Stimulated activated CD8-positive, alpha-beta memory T cell treated with anti-CD3 and anti-CD28 coated beads, Interleukin-4, amount 100 ng/mL, for 4 hours (primary cell): ENCODE measurements around the gene GNA12.
"Not testable (repeated sequence)": the region's sequence is repeated elsewhere in the genome, so short reads cannot be mapped to it uniquely, and the experiment has no call there.

Experiments used
- DNase-seq, 2 donors: peaks; one replicate each; pipeline ENCODE4 v3.0.0-alpha.2; 2020; ENCODE audit warnings: low read depth in 2 of 2, low spot score in 1 of 2

The GNA12 gene

DNA sequence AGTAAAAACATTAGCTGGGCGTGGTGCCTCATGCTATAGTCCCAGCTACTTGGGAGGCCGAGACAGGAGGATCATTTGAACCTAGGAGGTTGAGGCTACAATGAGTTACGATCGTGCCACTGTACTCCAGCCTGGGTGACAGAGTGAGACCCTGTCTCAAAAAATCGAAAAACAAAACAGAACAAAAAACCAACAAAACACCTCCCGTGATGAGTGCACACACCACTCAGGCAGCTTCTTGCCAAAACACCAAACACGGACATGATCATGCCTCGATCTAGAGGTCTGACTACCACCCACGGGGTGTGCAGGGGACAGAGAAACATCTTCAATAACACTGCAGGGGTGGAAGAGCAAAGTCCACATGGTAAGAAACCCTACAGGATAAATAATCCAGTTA is 111.7 kb downstream of the GNA12 start:
- no peak for DNase-seq

DNA sequence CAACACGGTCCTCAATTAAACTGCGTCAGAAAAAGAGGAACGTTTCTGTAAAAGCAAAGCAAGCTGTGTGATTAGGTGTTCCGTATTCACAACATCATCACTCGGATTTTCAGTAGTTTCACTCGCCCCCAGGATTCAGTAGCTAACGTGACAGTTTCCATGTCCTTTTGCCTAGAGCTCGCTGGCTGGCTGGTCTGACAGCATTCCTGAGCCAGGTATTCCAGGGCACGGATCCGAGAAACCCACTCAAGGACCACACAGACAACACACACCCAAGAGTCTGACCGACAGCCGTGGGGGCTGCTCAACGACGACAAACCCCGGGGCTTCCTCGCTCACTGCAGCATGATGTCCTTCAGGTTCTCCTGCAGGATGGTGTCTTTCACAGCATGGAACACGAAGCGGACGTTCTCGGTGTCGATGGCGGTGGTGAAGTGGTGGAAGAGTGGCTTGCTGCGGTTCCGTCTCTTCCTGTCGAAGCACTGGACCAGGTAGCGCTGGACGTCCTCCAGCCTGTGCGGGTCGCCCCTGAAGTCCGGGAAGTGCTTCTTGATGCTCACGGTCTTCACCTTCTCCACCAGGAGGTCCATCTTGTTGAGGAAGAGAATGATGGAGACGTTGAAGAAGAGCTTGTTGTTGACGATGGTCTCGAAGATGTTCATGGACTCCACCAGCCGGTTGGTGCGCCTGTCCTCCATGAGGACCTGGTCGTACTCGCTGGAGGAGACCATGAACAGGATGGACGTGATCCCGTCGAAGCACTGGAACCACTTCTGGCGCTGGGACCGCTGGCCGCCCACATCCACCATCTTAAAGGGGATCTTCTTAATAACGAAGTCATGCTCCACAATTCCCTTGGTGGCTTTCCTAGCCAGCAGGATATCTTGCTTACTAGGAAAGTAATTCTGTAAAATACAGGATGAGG is 113.0 kb downstream of the GNA12 start:
- no peak for DNase-seq

DNA sequence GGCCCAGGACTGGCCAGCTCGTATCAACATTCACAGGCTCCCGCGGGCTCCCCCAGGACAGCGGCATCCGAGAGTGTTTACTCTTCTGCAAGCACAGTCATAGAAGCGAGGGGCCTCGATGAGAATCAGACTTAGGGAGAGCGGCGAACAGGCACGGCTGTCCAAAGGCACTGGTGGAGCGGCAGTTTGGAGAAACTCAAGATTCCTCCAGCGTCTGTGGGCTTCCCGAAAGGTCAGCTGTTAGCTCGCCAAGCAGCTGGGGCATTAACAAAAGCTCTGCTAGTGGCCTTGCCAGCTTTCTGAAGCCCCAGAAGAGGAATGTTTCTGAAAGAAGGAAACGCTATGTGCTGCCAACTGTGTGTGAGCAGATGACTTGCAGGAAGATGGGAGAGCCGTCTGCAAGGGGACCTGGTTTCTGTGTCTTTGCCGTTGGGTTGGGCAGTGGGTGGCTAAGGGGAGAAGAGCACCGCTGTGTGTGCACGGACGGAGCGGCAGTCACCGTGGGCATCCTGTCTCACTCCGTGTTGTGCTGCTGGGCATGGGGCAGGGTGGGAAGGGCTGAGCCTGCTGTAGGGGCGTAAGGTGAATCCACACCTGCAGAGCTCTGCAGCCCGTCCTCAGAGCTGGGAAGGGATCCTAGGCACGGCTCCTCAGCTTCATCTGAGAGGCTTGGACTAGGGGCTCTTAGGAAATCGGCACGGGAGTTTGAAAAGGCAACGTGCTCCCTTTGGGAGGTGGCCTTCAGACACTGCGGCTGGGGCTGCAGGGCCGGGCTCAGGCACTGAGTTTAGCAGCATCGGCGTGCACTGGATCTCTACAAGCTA is 114.0 kb downstream of the GNA12 start:
- DNase-seq, result no peak

DNA sequence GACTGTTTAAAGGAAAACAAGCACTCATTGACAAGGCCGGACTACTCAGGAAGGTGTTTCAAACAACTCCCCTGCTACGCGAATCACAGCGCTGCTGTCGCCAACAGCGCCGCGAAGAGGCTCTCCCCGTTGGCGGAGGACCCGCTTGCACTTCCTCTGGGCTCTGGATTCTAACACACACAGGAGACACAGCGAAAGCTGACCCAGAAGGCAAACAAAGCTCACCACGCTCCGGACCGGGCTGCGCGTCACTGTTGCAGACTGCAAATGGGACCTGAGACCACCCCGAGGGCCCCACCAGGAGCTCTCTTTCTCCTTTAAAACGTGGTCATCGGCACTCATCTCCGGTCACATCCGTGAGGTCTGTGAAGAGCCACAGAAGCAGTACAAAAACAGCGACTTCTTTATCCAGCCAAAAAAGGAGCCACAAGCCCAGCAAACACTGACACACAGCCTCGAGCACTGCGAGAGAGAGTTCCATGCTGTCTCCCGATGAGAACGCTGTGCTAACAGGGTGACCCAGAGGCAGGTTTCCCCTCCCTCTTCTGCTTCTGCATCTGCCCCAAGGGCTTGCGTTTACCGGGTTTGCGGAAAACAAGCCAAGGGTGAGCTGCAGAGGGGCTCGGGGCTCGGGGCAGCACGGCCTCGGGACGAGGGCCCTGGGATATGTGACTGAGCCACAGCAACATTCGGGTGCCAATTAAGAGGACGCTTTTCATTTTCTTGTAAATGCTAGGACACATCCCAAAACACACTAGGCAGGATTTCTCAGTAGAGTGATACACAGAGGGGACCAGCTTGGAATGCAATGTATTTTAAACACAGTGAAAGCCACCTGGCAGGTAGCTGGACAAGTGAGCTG is 114.8 kb downstream of the GNA12 start:
- DNase-seq, result no peak

DNA sequence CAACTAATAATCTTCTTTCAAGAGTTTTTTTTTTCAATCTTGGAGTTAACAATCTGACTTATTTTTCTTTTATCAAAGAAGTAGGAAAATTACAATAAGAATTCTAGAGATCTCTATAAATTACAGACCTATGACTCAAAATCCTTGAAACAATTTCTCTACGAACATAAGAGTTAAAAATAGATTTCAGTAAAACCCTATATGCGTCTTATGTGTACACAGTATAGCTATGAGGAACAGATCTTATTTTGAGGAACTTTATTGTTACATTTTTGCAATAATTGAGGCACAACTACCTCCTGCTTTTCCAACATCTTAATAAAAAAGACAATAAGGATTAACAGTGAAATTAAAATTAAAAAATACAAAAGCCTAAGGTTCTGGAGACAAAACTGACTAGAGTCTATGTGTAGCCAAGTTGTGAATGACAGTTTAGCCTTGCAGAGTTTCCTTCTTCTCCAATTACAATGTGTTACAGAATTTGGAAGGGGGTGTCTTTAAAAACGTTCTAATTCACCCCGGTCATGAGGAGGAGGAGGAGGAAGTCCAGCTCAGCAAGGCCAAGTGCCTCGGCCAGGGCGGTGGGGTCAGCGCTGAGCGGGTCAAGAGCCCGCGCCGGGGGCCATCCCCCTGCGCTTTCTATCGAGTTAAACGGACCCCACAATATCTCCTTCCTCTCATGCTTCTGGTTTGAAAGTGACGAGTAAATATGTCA is 115.6 kb downstream of the GNA12 start:
- DNase-seq, result no peak

DNA sequence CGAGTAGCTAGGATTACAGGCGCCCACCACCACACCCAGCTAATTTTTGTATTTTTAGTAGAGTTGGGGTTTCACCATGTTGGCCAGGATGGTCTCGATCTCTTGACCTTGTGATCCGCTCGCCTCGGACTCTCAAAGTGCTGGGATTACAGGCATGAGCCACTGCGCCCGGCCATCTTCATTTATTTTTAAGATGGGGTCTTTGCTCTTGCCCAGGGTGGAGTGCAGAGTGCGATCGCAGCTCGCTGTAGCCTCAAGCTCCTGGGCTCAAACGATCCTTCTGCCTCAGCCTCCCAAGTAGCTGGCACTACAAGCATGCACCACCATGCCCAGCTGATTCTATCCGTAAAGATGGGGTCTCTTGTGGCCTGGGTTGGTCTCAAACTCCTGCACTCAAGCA is 116.9 kb downstream of the GNA12 start:
- not testable (repeated sequence) for DNase-seq

DNA sequence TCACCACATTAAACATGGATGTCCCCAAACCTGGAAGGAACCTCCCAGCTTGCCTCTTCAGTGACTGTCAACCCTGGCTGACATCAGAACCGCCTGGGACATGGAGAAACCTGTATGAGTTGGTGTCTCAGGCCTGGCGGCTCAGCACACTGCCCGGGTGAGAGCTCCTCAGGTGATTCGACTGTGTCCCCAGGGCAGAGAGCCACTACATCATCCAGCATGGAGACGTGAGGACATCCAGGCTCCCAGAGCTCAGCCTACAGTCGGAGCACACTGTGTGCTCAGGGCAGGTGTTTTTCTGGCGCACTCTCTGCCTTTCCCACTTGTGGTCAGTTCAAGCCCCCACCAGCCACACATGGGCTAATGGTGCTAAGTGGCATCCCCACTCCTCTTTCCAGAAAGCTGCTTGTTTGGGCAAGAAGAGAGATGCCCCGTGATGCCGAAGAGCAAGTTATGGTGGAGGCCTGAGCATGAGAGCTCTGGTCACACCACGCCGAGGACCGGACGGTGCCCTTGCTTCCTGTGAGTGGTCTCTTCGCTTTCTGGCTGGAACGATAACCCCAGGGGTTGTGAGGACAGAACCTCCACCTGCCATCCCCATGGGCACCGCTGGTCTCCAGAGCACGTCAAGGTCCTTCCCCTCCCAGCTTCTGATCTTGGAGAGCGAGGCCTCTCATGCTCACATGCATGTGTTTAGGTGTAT is 117.6 kb downstream of the GNA12 start:
- DNase-seq, result no peak

DNA sequence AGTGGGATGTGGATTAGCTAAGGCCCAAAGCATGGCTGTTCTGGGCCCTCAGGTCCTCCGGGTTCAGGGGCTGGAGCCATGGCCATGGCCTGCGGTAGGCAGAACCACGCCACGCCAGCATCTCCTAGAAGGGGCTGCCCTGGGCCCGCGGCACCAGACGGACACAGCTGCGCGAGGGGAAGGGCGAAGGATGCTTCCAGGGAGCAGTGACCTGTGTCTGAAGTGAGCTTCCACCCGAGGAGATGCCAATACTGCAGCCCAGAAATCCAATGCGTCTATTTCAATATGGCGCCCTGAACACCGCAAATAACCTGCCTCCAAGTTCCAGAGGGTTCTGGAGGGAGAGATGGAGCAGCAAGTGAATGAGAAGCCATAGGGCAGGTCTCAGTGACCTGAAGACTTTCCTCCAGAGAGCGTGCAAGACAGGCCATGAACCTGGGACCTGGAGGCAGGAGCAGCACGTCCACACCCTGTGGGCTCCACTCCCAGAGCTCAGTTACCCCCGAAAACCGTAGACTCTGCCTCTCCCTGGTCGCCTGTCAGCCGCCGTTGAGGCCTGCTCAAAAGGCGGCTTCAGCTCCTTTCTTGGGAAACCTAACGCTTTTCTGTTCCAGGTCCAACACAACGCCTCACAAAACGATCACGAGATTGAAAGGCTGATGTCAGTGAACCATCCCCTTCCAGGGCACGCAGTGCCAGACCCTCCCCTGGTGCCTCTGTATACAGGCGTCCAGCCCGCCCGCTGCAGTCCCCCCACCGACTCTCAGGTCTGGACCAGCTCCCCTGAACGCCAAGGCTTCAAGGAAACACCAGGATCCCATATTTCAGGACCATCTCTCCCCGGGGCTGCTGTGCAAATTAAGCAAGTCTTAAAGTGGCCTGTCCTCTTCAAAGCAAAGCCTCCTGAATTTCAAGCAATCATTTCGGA is 118.7 kb downstream of the GNA12 start:
- no peak for DNase-seq

DNA sequence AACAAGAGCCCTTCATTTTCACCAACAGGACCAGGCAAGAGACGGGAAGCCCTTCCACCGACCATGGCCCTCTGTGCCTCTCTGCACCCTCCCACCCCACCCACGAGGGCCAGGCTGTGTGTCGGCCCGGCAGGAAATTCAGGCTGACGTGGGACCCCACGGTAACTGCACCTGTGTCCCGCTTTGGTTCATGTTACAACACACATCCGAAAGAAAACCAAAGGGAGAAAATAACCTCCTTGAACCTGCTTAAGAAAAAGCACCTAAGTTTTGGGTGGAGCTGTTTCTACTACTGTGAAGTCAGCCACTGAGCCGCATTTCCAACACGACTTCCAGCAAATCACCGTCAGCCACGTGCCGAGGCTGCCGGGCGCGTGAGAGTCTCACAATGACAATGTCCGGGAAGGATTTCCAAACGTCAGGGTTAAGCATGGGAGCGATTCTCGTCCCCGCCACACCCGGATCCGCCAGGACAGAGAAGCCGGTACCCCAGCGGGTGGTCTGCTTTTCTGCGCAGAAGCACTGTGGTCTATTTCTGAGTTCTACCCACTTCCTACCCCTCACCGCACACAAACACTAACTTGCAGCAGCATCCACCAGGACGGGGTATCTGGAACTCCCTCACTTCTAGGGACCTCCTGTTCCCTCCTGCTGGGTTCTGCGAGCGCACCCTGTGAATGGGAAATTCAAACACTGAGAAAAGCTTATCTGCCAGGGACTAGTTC is 119.5 kb downstream of the GNA12 start:
- DNase-seq, result no peak

DNA sequence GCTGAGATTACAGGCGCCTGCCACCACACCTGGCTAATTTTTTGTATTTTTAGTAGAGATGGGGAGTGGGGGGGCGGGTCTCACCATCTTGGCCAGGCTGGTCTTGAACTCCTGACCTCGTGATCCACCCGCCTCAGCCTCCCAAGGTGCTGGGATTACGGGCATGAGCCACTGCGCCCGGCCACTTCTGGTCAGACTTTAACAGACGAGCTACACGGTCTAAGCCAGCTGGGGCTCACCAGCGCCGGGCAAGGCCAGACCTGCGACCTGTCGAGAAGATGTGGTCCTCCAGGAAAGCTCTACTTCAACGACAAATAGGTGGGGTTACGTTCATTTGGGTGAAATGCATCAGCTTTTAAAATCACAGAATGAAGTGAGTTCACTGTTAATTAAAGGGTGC is 120.1 kb downstream of the GNA12 start:
- not testable (repeated sequence) for DNase-seq

DNA sequence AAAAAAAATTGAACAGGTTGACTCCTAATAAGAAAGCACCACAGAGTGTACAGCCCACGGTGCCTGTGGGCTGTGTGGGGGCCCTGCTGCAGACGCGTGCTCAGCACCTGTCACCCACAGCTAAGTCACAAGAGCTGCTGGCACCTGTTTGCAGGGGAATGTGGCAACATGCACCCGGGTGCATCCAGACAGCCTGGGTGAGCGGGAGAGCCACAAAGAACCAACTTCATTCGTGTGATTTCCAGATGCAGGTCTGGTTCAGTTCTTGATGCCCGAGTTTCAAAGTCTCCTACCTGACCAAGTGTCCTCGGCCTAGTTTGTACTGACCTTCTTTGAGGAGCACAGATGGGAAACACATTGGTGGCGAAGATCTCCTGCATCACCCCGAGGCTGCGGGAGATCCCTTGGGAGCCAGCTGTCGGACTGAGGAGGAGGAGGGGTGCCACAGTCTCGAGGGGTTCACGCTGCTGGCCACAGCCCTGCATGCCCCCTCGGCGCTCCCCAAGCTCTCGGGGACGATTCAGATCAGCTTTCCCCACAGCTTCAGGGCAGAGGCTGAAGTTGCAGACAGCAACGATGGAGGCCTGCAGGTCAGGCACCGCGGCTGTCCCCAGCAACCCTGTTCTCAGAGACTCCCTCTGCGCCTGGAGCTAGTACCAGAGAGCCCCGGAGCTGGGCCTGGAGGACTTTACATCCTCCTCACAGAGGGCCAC is 120.8 kb downstream of the GNA12 start:
- DNase-seq, result no peak

DNA sequence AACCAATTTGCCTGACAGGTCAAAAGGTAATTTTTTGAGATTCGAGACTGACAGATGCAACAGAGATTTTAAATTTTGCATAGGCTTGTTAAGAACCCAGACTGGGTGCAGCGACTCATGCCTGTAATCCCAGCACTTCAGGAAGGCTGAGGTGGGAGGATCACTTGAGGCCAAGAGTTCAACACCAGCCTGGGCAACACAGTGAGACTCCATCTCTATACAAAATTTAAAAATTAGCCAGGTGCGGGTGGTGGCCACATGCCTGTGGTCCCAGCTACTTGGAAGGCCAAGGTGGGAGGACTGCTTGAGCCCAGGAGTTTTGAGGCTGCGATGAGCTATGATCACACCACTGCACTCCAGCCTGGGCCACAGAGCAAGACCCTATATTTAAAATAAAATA is 121.5 kb downstream of the GNA12 start:
- no peak for DNase-seq

DNA sequence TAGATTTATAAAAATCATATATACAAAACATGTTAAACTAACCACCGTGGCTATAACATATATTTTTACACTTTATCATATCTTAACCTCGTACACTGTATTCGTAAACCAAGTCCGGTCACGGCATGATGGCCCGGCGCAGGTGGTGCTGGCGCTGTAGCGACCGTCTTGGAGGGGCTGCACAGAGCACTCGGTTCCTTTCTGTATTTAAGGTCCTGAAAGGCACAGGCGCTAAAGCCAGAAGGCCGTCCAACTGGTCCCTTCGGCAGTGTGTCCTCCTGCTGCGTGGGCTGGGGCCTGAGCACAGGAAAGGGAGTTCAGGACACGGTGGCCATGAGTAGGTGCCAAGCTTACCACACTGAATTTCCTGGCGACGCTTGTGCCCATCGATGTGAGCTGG is 122.3 kb downstream of the GNA12 start:
- DNase-seq, result no peak

DNA sequence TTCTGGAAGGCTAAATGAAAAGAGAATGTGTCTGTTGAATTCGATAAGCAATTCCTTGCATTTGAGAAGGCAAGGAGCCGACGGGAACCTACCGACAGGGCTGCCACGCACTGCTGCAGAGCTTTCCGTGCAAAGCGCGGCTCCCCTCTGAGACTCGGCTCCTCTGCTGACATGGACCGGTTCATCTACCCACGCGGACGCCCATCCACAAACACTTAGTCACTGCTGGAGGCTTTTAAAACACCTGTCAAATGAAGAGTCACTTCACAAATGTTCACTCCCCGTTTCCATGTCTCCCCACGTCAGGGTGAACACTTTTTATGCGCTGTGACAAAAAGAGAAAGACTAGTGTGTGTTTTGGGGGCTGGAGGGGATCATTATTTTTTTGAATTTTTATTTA is 124.1 kb downstream of the GNA12 start:
- DNase-seq, result no peak

DNA sequence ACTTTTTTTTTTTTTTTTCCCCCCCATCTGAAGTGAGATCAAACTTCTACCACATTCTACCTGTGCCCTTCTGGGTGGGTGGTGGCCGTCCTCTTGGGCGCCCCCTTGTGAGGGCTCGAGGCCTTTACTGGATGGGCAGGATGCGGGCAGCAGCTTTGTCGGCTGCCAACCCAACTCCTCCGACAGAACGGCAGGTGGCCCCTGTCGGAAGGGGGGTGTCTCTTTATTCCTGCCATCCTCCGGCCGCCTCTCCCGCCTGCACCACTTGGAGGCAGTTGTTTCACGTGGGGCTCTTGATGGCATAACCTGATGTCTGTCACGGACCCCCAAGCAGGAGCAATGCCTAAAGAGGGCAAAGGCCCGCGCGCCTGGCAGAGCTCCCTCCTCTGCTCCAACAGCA is 125.1 kb downstream of the GNA12 start:
- peak in 1 of 2 donors; percentile 49 for DNase-seq

DNA sequence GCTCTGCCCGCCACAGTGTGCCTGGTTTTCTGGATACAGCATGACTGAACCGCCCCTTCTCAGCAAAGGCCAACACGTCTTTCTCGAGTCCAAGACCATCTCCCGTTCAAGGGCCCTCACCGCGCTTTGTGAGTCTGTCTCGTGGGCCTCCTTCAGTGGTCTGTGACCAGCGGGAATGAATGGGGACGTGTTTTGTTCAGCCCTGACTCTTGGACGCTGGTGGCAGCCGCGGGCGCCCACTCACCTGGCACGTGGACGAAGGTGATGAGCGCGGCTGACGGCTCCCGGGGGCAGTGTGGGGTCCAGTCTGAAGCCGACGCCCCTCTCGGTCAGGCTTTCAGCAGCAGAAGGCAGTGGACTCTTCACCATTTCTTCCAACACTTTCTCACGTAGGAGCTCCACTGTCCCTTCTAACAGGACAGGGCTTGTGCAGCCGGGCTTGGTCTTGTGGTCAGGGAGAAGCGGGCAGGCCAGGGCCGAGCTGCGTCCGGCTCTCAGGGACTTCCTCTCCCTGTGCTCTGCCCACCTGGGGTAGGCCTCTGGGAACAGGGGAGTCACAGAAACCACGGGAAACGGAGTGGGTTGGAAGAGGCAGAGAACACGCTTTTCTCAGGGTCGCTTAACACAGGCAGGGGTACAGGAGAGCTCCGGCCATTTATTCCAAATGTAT is 125.7 kb downstream of the GNA12 start:
- no peak for DNase-seq
